ENCODE data around the gene MAP3K2.

- peak; percentile 70 to 84 for TF ChIP-seq CTCF (conservative IDR thresholded peaks at IDR 0.05; ENCODE audit: low read depth in 2 of 2)
- TF ChIP-seq, protein P1, sequence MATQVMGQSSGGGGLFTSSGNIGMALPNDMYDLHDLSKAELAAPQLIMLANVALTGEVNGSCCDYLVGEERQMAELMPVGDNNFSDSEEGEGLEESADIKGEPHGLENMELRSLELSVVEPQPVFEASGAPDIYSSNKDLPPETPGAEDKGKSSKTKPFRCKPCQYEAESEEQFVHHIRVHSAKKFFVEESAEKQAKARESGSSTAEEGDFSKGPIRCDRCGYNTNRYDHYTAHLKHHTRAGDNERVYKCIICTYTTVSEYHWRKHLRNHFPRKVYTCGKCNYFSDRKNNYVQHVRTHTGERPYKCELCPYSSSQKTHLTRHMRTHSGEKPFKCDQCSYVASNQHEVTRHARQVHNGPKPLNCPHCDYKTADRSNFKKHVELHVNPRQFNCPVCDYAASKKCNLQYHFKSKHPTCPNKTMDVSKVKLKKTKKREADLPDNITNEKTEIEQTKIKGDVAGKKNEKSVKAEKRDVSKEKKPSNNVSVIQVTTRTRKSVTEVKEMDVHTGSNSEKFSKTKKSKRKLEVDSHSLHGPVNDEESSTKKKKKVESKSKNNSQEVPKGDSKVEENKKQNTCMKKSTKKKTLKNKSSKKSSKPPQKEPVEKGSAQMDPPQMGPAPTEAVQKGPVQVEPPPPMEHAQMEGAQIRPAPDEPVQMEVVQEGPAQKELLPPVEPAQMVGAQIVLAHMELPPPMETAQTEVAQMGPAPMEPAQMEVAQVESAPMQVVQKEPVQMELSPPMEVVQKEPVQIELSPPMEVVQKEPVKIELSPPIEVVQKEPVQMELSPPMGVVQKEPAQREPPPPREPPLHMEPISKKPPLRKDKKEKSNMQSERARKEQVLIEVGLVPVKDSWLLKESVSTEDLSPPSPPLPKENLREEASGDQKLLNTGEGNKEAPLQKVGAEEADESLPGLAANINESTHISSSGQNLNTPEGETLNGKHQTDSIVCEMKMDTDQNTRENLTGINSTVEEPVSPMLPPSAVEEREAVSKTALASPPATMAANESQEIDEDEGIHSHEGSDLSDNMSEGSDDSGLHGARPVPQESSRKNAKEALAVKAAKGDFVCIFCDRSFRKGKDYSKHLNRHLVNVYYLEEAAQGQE (IDR thresholded peaks at IDR 0.05; ENCODE audit: unreplicated experiment) = no peak
- no peak for TF ChIP-seq POLR2AphosphoS5 (IDR thresholded peaks at IDR 0.05; ENCODE audit: low read depth)
- TF ChIP-seq EZH2 (IDR thresholded peaks at IDR 0.05; ENCODE audit: low read depth, unreplicated experiment) = no peak
- TF ChIP-seq EZH2phosphoT487 (IDR thresholded peaks at IDR 0.05; ENCODE audit: unreplicated experiment) = no peak
- no peak for TF ChIP-seq ETS1 (IDR thresholded peaks at IDR 0.05)
- TF ChIP-seq CREB1 (CRISPR knock-in tag; IDR thresholded peaks at IDR 0.05; ENCODE audit: low read depth) = peak; percentile 76
- TF ChIP-seq ZNF331 (CRISPR knock-in tag; IDR thresholded peaks at IDR 0.05; ENCODE audit: low read depth) = no peak
- TF ChIP-seq STAT1 (IDR thresholded peaks at IDR 0.05; ENCODE audit: unreplicated experiment) = no peak
- TF ChIP-seq, protein P2, sequence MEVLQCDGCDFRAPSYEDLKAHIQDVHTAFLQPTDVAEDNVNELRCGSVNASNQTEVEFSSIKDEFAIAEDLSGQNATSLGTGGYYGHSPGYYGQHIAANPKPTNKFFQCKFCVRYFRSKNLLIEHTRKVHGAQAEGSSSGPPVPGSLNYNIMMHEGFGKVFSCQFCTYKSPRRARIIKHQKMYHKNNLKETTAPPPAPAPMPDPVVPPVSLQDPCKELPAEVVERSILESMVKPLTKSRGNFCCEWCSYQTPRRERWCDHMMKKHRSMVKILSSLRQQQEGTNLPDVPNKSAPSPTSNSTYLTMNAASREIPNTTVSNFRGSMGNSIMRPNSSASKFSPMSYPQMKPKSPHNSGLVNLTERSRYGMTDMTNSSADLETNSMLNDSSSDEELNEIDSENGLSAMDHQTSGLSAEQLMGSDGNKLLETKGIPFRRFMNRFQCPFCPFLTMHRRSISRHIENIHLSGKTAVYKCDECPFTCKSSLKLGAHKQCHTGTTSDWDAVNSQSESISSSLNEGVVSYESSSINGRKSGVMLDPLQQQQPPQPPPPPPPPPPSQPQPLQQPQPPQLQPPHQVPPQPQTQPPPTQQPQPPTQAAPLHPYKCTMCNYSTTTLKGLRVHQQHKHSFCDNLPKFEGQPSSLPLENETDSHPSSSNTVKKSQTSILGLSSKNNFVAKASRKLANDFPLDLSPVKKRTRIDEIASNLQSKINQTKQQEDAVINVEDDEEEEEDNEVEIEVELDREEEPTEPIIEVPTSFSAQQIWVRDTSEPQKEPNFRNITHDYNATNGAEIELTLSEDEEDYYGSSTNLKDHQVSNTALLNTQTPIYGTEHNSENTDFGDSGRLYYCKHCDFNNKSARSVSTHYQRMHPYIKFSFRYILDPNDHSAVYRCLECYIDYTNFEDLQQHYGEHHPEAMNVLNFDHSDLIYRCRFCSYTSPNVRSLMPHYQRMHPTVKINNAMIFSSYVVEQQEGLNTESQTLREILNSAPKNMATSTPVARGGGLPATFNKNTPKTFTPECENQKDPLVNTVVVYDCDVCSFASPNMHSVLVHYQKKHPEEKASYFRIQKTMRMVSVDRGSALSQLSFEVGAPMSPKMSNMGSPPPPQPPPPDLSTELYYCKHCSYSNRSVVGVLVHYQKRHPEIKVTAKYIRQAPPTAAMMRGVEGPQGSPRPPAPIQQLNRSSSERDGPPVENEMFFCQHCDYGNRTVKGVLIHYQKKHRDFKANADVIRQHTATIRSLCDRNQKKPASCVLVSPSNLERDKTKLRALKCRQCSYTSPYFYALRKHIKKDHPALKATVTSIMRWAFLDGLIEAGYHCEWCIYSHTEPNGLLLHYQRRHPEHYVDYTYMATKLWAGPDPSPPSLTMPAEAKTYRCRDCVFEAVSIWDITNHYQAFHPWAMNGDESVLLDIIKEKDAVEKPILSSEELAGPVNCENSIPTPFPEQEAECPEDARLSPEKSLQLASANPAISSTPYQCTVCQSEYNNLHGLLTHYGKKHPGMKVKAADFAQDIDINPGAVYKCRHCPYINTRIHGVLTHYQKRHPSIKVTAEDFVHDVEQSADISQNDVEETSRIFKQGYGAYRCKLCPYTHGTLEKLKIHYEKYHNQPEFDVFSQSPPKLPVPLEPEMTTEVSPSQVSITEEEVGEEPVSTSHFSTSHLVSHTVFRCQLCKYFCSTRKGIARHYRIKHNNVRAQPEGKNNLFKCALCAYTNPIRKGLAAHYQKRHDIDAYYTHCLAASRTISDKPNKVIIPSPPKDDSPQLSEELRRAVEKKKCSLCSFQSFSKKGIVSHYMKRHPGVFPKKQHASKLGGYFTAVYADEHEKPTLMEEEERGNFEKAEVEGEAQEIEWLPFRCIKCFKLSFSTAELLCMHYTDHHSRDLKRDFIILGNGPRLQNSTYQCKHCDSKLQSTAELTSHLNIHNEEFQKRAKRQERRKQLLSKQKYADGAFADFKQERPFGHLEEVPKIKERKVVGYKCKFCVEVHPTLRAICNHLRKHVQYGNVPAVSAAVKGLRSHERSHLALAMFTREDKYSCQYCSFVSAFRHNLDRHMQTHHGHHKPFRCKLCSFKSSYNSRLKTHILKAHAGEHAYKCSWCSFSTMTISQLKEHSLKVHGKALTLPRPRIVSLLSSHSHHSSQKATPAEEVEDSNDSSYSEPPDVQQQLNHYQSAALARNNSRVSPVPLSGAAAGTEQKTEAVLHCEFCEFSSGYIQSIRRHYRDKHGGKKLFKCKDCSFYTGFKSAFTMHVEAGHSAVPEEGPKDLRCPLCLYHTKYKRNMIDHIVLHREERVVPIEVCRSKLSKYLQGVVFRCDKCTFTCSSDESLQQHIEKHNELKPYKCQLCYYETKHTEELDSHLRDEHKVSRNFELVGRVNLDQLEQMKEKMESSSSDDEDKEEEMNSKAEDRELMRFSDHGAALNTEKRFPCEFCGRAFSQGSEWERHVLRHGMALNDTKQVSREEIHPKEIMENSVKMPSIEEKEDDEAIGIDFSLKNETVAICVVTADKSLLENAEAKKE (CRISPR knock-in tag; IDR thresholded peaks at IDR 0.05) = no peak
Measured at GRCh38 chr2:127415593-127416505, 28.1 kb upstream of the MAP3K2 start.
